HCT116 (cell line): ENCODE data around the gene UBTD1.

Experiments
- CBX3 ChIP-seq: IDR thresholded peaks from 2 replicates; pipeline ENCODE4 v1.6.1; 2012; ENCODE audit warnings: low read depth
- EGR1 ChIP-seq: IDR thresholded peaks from 2 replicates; pipeline ENCODE4 v1.6.1; 2012; ENCODE audit warnings: low read depth
- EZH2 ChIP-seq: fragments of 200-600 bp; sonication (generic); IDR thresholded peaks from 2 replicates; pipeline ENCODE4 v1.6.1; 2017; ENCODE audit warnings: antibody characterized with exemption, mixed run types
- EZH2phosphoT487 ChIP-seq: fragments of 200-600 bp; IDR thresholded peaks from 2 replicates; pipeline ENCODE4 v1.6.1; 2018; ENCODE audit warnings: antibody characterized with exemption, borderline replicate concordance
- POLR2A ChIP-seq: IDR thresholded peaks from 2 replicates; pipeline ENCODE4 v1.7.0; 2011; ENCODE audit warnings: borderline replicate concordance; ENCODE audit not compliant: insufficient read depth, insufficient read length; ENCODE audit errors: extremely low read depth
- SIN3A ChIP-seq: IDR thresholded peaks from 2 replicates; pipeline ENCODE4 v1.6.1; 2012; ENCODE audit warnings: low read depth
- YY1 ChIP-seq: IDR thresholded peaks from 2 replicates; pipeline ENCODE4 v1.6.1; 2011; ENCODE audit warnings: low read length, low read depth, moderate library complexity, mild to moderate bottlenecking; ENCODE audit not compliant: insufficient replicate concordance; ENCODE audit errors: extremely low read depth
- TF ChIP-seq, protein P1 (sequence below), 3 experiments: fragments of 200-600 bp in 1 of 3; sonication (generic) in 1 of 3; IDR thresholded peaks in 2 of 3; conservative IDR thresholded peaks in 1 of 3; 2 replicates each; pipeline ENCODE4 v1.5.1; 2012 to 2017; ENCODE audit warnings: low read depth in 2 of 3, low read length in 2 of 3, antibody characterized with exemption in 1 of 3, borderline replicate concordance in 1 of 3, control low read depth in 1 of 3, mild to moderate bottlenecking in 1 of 3, mixed read lengths in 1 of 3, mixed run types in 1 of 3, moderate library complexity in 1 of 3; ENCODE audit not compliant: insufficient read depth in 1 of 3
- TF ChIP-seq, protein P2 (sequence below): IDR thresholded peaks from 2 replicates; pipeline ENCODE4 v1.6.1; 2012

DNA sequence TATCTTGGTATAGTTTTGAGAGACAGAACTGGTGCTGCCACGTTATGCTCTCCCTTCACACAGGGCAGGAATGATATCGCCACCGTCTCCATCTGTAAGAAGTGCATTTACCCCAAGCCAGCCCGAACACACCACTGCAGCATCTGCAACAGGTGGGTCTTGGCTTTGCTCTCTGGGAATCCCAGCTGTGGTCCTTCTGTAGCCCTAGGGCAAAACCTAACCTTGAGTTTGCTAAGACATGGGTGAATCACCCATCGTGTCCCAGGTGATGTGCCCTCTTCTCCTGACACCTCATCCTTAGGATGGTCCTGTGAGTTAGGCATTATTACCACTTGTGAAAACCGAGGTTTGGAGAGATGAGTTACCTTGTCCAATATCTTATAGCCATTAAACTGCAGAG lies 46.4 kb upstream of the UBTD1 start:
- TF ChIP-seq, protein P1, sequence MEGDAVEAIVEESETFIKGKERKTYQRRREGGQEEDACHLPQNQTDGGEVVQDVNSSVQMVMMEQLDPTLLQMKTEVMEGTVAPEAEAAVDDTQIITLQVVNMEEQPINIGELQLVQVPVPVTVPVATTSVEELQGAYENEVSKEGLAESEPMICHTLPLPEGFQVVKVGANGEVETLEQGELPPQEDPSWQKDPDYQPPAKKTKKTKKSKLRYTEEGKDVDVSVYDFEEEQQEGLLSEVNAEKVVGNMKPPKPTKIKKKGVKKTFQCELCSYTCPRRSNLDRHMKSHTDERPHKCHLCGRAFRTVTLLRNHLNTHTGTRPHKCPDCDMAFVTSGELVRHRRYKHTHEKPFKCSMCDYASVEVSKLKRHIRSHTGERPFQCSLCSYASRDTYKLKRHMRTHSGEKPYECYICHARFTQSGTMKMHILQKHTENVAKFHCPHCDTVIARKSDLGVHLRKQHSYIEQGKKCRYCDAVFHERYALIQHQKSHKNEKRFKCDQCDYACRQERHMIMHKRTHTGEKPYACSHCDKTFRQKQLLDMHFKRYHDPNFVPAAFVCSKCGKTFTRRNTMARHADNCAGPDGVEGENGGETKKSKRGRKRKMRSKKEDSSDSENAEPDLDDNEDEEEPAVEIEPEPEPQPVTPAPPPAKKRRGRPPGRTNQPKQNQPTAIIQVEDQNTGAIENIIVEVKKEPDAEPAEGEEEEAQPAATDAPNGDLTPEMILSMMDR (IDR thresholded peaks at IDR 0.05 in 2 of 3, conservative IDR thresholded peaks at IDR 0.05 in 1 of 3; ENCODE audit: borderline replicate concordance in 1 of 3, insufficient read depth in 1 of 3, low read depth in 2 of 3, low read length in 2 of 3), result no peak
- TF ChIP-seq POLR2A (no peak), EZH2phosphoT487 (no peak), SIN3A (no peak), YY1 (no peak), EGR1 (no peak), EZH2 (no peak), CBX3 (no peak)
- TF ChIP-seq, protein P2, sequence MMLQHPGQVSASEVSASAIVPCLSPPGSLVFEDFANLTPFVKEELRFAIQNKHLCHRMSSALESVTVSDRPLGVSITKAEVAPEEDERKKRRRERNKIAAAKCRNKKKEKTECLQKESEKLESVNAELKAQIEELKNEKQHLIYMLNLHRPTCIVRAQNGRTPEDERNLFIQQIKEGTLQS, result no peak
